GM18909 (cell line): Measurements from ENCODE around the gene ALKBH4.
"Not testable (repeated sequence)": the region's sequence is repeated elsewhere in the genome, so short reads cannot be mapped to it uniquely, and the experiment has no call there.

Source experiments
- ATAC-seq: cut with Tn5 transposase; IDR thresholded peaks from one replicate; pipeline ENCODE4 v1.9.1; 2021; ENCODE audit warnings: mild to moderate bottlenecking; ENCODE audit not compliant: unreplicated experiment, poor library complexity

ALKBH4 gene

GRCh38 chr7:102456327-102456726 lies 8.3 kb downstream of the ALKBH4 start:
- no peak for ATAC-seq

- ATAC-seq: no peak
Observed at GRCh38 chr7:102455596-102455995, 9.1 kb downstream of the ALKBH4 start.

- ATAC-seq: not testable (repeated sequence)
Observed at GRCh38 chr7:102454932-102455331, 9.7 kb downstream of the ALKBH4 start.

- ATAC-seq: no peak
Observed at GRCh38 chr7:102454468-102454867, 10.2 kb downstream of the ALKBH4 start.

- no peak for ATAC-seq
Observed at GRCh38 chr7:102453319-102453718, 11.3 kb downstream of the ALKBH4 start.

- no peak for ATAC-seq
Observed at GRCh38 chr7:102452451-102452850, 12.2 kb downstream of the ALKBH4 start.

GRCh38 chr7:102451371-102452054 lies 13.2 kb downstream of the ALKBH4 start:
- ATAC-seq: no peak

- peak; percentile 44 for ATAC-seq
Observed at GRCh38 chr7:102450242-102450641, 14.4 kb downstream of the ALKBH4 start.

- ATAC-seq: no peak
Observed at GRCh38 chr7:102449136-102449535, 15.5 kb downstream of the ALKBH4 start.

GRCh38 chr7:102447311-102447710 lies 17.4 kb downstream of the ALKBH4 start:
- no peak for ATAC-seq

GRCh38 chr7:102446387-102447156 lies 18.1 kb downstream of the ALKBH4 start:
- no peak for ATAC-seq

GRCh38 chr7:102445674-102446071 lies 19.0 kb downstream of the ALKBH4 start:
- ATAC-seq: no peak

GRCh38 chr7:102444961-102445673 lies 19.5 kb downstream of the ALKBH4 start:
- ATAC-seq: peak; percentile 42

GRCh38 chr7:102439963-102440795 lies 24.5 kb downstream of the ALKBH4 start:
- no peak for ATAC-seq

- ATAC-seq: no peak
Observed at GRCh38 chr7:102436118-102436517, 28.5 kb downstream of the ALKBH4 start.

- ATAC-seq: peak; percentile 15
Observed at GRCh38 chr7:102434039-102434486, 30.6 kb downstream of the ALKBH4 start.

- ATAC-seq: peak; percentile 69
Observed at GRCh38 chr7:102433219-102434038, 31.2 kb downstream of the ALKBH4 start, which contains the start of gene ORAI2. Gene ORAI2, plus strand, starts transcription at chr7:102433575. Its CDS starts 5,382 bp downstream, at chr7:102438957.

GRCh38 chr7:102432442-102433218 lies 32.0 kb downstream of the ALKBH4 start:
- peak; percentile 37 for ATAC-seq
